H9 (cell line): ENCODE results near the gene BCAT1. TPM values are rescaled to one million over a fixed set of nuclear protein-coding genes. Genes with fewer than 3 reads are reported as not detected.
"Not testable (repeated sequence)": the region's sequence is repeated elsewhere in the genome, so short reads cannot be mapped to it uniquely, and the experiment has no call there.

ENCODE experiments used
- DNase-seq: peaks from one replicate; pipeline ENCODE4 v3.0.0-alpha.2; 2017
- H2AFZ ChIP-seq: one replicate; pipeline ENCODE4 v1.6.1; 2013; ENCODE audit warnings: mild to moderate bottlenecking, low read length, control low read depth, moderate library complexity
- H2AK5ac ChIP-seq: 2 replicates; pipeline ENCODE4 v1.6.1; 2013; ENCODE audit warnings: low read length, control low read depth, mixed read lengths; ENCODE audit not compliant: insufficient read length
- H2BK120ac ChIP-seq: one replicate; pipeline ENCODE4 v1.6.1; 2013; ENCODE audit warnings: low read depth, mild to moderate bottlenecking, low read length, control low read depth, inconsistent platforms; ENCODE audit not compliant: poor library complexity, severe bottlenecking
- H2BK12ac ChIP-seq: 2 replicates; pipeline ENCODE4 v1.6.1; 2013; ENCODE audit warnings: low read length, control low read depth, mixed read lengths, low read depth; ENCODE audit not compliant: insufficient read length
- H2BK15ac ChIP-seq: 2 replicates; pipeline ENCODE4 v1.6.1; 2013; ENCODE audit warnings: low read depth, low read length, control low read depth
- H2BK20ac ChIP-seq: one replicate; pipeline ENCODE4 v1.6.1; 2013; ENCODE audit warnings: low read depth, mild to moderate bottlenecking, low read length, control low read depth, inconsistent platforms; ENCODE audit not compliant: poor library complexity, severe bottlenecking
- H2BK5ac ChIP-seq: 2 replicates; pipeline ENCODE4 v1.6.1; 2013; ENCODE audit warnings: low read length, control low read depth, mixed read lengths; ENCODE audit not compliant: insufficient read length
- H3K14ac ChIP-seq: 2 replicates; pipeline ENCODE4 v1.6.1; 2013; ENCODE audit warnings: low read length, control low read depth; ENCODE audit not compliant: insufficient read depth
- H3K18ac ChIP-seq: 2 replicates; pipeline ENCODE4 v1.6.1; 2013; ENCODE audit warnings: low read depth, mild to moderate bottlenecking, mixed read lengths, low read length, control low read depth; ENCODE audit not compliant: insufficient read length
- H3K23ac ChIP-seq: 2 replicates; pipeline ENCODE4 v1.6.1; 2013; ENCODE audit warnings: low read length, control low read depth, mixed read lengths, low read depth; ENCODE audit not compliant: insufficient read length
- H3K23me2 ChIP-seq: 2 replicates; pipeline ENCODE4 v1.6.1; 2013; ENCODE audit warnings: low read depth, mild to moderate bottlenecking, mixed read lengths, low read length, control low read depth; ENCODE audit not compliant: insufficient read length, poor library complexity, severe bottlenecking
- H3K27ac ChIP-seq: 2 replicates; pipeline ENCODE4 v1.5.1; 2013; ENCODE audit warnings: low read length, control low read depth, mixed read lengths, low read depth; ENCODE audit not compliant: insufficient read length
- H3K27me3 ChIP-seq: 2 replicates; pipeline ENCODE4 v1.6.1; 2013; ENCODE audit warnings: low read length, control low read depth, inconsistent platforms; ENCODE audit not compliant: insufficient read depth
- H3K4ac ChIP-seq: 2 replicates; pipeline ENCODE4 v1.6.1; 2013; ENCODE audit warnings: low read depth, mild to moderate bottlenecking, control low read depth, inconsistent platforms, low read length, moderate library complexity
- H3K4me1 ChIP-seq: 2 replicates; pipeline ENCODE4 v1.6.1; 2013; ENCODE audit warnings: low read length, control low read depth, inconsistent platforms; ENCODE audit not compliant: insufficient read depth
- H3K4me2 ChIP-seq: 2 replicates; pipeline ENCODE4 v1.6.1; 2013; ENCODE audit warnings: low read length, control low read depth, mixed read lengths; ENCODE audit not compliant: insufficient read length, insufficient read depth
- H3K56ac ChIP-seq: 2 replicates; pipeline ENCODE4 v1.6.1; 2013; ENCODE audit warnings: low read depth, mild to moderate bottlenecking, mixed read lengths, low read length, control low read depth; ENCODE audit not compliant: insufficient read length
- H3K79me1 ChIP-seq: 2 replicates; pipeline ENCODE4 v1.6.1; 2013; ENCODE audit warnings: low read depth, mild to moderate bottlenecking, moderate library complexity, low read length, control low read depth, inconsistent platforms; ENCODE audit not compliant: insufficient read depth, poor library complexity, severe bottlenecking
- H3K79me2 ChIP-seq: 2 replicates; pipeline ENCODE4 v1.6.1; 2013; ENCODE audit warnings: low read length, control low read depth, inconsistent platforms; ENCODE audit not compliant: insufficient read depth
- H3K9ac ChIP-seq: 2 replicates; pipeline ENCODE4 v1.6.1; 2013; ENCODE audit warnings: low read length, control low read depth, mixed read lengths; ENCODE audit not compliant: insufficient read length; ENCODE audit errors: extremely low read depth
- H3K9me3 ChIP-seq: one replicate; pipeline ENCODE4 v1.6.1; 2013; ENCODE audit warnings: low read depth, low read length, inconsistent platforms; ENCODE audit not compliant: control insufficient read depth
- H3T11ph ChIP-seq: one replicate; pipeline ENCODE4 v1.6.1; 2013; ENCODE audit warnings: mild to moderate bottlenecking, low read length, control low read depth, inconsistent platforms
- H4K20me1 ChIP-seq: one replicate; pipeline ENCODE4 v1.6.1; 2013; ENCODE audit not compliant: control insufficient read depth, insufficient read length, insufficient read depth
- H4K5ac ChIP-seq: 2 replicates; pipeline ENCODE4 v1.6.1; 2013; ENCODE audit warnings: low read depth, mild to moderate bottlenecking, mixed read lengths, low read length, control low read depth; ENCODE audit not compliant: insufficient read length
- H4K8ac ChIP-seq: replicated peaks from 2 replicates; pipeline ENCODE4 v1.6.1; 2013; ENCODE audit warnings: low read length, control low read depth, mixed read lengths, low read depth; ENCODE audit not compliant: insufficient read length
- H4K91ac ChIP-seq: 2 replicates; pipeline ENCODE4 v1.6.1; 2013; ENCODE audit warnings: low read depth, mild to moderate bottlenecking, moderate library complexity, mixed read lengths, low read length, control low read depth; ENCODE audit not compliant: insufficient read length
- H3K27ac Mint-ChIP-seq, 3 experiments: 2 replicates in 2 of 3; 3 replicates in 1 of 3; pipeline ENCODE4 v1.8.0; 2020 to 2021; ENCODE audit warnings: mixed read lengths in 3 of 3, mild to moderate bottlenecking in 1 of 3, moderate library complexity in 1 of 3
- H3K27me3 Mint-ChIP-seq: 2 replicates; pipeline ENCODE4 v1.8.0; 2021; ENCODE audit warnings: low read depth, mild to moderate bottlenecking, moderate library complexity, mixed read lengths
- H3K36me3 Mint-ChIP-seq, 3 experiments: 2 replicates in 2 of 3; 3 replicates in 1 of 3; pipeline ENCODE4 v1.8.0; 2020 to 2021; ENCODE audit warnings: low read depth in 3 of 3, mixed read lengths in 3 of 3; ENCODE audit not compliant: insufficient read depth in 1 of 3
- H3K4me1 Mint-ChIP-seq, 2 experiments: 2 replicates each; pipeline ENCODE4 v1.8.0; 2020; ENCODE audit warnings: mixed read lengths in 2 of 2
- H3K4me3 Mint-ChIP-seq, 2 experiments: 2 replicates in 1 of 2; 3 replicates in 1 of 2; pipeline ENCODE4 v1.8.0; 2020 to 2021; ENCODE audit warnings: mild to moderate bottlenecking in 2 of 2, mixed read lengths in 2 of 2, moderate library complexity in 1 of 2
- H3K9me3 Mint-ChIP-seq, 2 experiments: 2 replicates in 1 of 2; 3 replicates in 1 of 2; pipeline ENCODE4 v1.8.0; 2020; ENCODE audit warnings: mild to moderate bottlenecking in 2 of 2, mixed read lengths in 2 of 2, moderate library complexity in 1 of 2
- CTCF ChIP-seq: fragments of 200-600 bp; sonication (generic); conservative IDR thresholded peaks from 3 replicates; pipeline ENCODE4 v1.8.0; 2021; ENCODE audit warnings: antibody characterized with exemption, mild to moderate bottlenecking
- WGBS: extraction: QIAGEN DNeasy Blood & Tissue Kit; methylation state at CpG from one replicate; pipeline ENCODE4 v1.1.7; 2013; ENCODE audit warnings: missing lambda C conversion rate, low lambda C conversion rate, mixed read lengths; ENCODE audit not compliant: insufficient read length; ENCODE audit errors: extremely low coverage; 5-methylcytosine and 5-hydroxymethylcytosine counted together
- total RNA-seq: library from RNA; stranded (reverse); gene quantifications from 2 replicates; pipeline ENCODE4 v1.2.1, GENCODE V29; 2021

The BCAT1 gene
- total RNA-seq, 1 experiment from 2014 or later = 244 TPM

GRCh38 chr12:24872211-24872610 is 76.7 kb downstream of the BCAT1 start:
- no peak overlapping the region for H3K4me3 Mint-ChIP-seq
- Histone ChIP-seq H2BK5ac (no peak overlapping the region), H3K27me3 (no peaks in the 10 kb centered on the region), H4K91ac (no peak overlapping the region), H3K23me2 (no peaks in the 10 kb centered on the region), H2BK12ac (no peak overlapping the region), H2AFZ (no peak overlapping the region), H3K56ac (no peak overlapping the region), H2BK20ac (no peak overlapping the region), H3K79me1 (no peaks in the 10 kb centered on the region), H3K18ac (no peak overlapping the region), H3K9me3 (no peaks in the 10 kb centered on the region), H3K9ac (no peak overlapping the region), H2AK5ac (no peak overlapping the region), H3K14ac (no peak overlapping the region), H4K8ac (no peak overlapping the region), H3K4ac (no peak overlapping the region), H3K27ac (no peak overlapping the region), H3K4me1 (no peaks in the 10 kb centered on the region), H3K23ac (no peak overlapping the region), H3K4me2 (no peak overlapping the region), H4K5ac (no peak overlapping the region), H2BK15ac (no peak overlapping the region), H4K20me1 (no peaks in the 10 kb centered on the region), H3T11ph (no peak overlapping the region), H2BK120ac (no peak overlapping the region), H3K79me2 (no peaks in the 10 kb centered on the region; the same call in 1 of the 2 replicates)
- TF ChIP-seq CTCF = no peak
- no peak for DNase-seq
- WGBS = no CpG with 5 or more reads among the region's 1 CpG
- H3K4me1 Mint-ChIP-seq = no peaks in the 10 kb centered on the region
- H3K36me3 Mint-ChIP-seq = peaks cover 64 to 83% (median 79%) of the 10 kb centered on the region in 3 experiments
- H3K27me3 Mint-ChIP-seq = no peaks in the 10 kb centered on the region
- H3K27ac Mint-ChIP-seq = no peak overlapping the region
- peaks cover 6 to 9% of the 10 kb centered on the region in 2 experiments; a peak in 4 of 5 replicates for H3K9me3 Mint-ChIP-seq

- H3K9ac ChIP-seq, H2BK5ac ChIP-seq, H2BK120ac ChIP-seq, H3K4ac ChIP-seq, H2BK12ac ChIP-seq, H2AK5ac ChIP-seq, H3K27ac ChIP-seq, H3K14ac ChIP-seq, H3K27ac Mint-ChIP-seq, H4K20me1 ChIP-seq, H3K27me3 Mint-ChIP-seq, H3K4me3 Mint-ChIP-seq, H2BK15ac ChIP-seq, H3K27me3 ChIP-seq, DNase-seq, H3K4me1 ChIP-seq, H3K56ac ChIP-seq, H4K5ac ChIP-seq, H3K23ac ChIP-seq, H3K79me1 ChIP-seq, H3K4me2 ChIP-seq, H3K9me3 ChIP-seq, H2AFZ ChIP-seq, H2BK20ac ChIP-seq, H4K91ac ChIP-seq, H3T11ph ChIP-seq, H3K23me2 ChIP-seq, H3K18ac ChIP-seq, H3K79me2 ChIP-seq, H4K8ac ChIP-seq: not testable (repeated sequence)
- Mint-ChIP-seq H3K36me3 (peaks cover 83 to 88% (median 86%) of the 10 kb centered on the region in 3 experiments), H3K4me1 (peaks cover 12% of the 10 kb centered on the region in 2 experiments), H3K9me3 (peaks cover 12 to 20% of the 10 kb centered on the region in 2 experiments)
- no CpG with 5 or more reads among the region's 24 CpGs for WGBS
These were observed 82.8 kb downstream of the BCAT1 start for GRCh38 chr12:24866139-24866538.
